ENCODE measurements around the gene FAM83B. TPM values are rescaled to one million over a fixed set of nuclear protein-coding genes. Genes with fewer than 3 reads are reported as not detected.

Gene FAM83B
- total RNA-seq, 1 experiment from 2014 or later = 5.7 TPM

GRCh38 chr6:54935739-54936138 lies 89.2 kb downstream of the FAM83B start:
- H3K4me2 ChIP-seq (ENCODE audit: insufficient read depth, insufficient read length, low read length) = no peak overlapping the region
- H3K23ac ChIP-seq (ENCODE audit: insufficient read length, low read depth, low read length) = no peak overlapping the region
- no peak overlapping the region for H2BK20ac ChIP-seq (ENCODE audit: low read depth, low read length, poor library complexity, severe bottlenecking)
- no peak for DNase-seq
- H2BK5ac ChIP-seq (ENCODE audit: insufficient read length, low read length) = no peak overlapping the region
- no peaks in the 10 kb centered on the region for H3K4me1 ChIP-seq (ENCODE audit: insufficient read depth, low read length)
- H3K4me1 Mint-ChIP-seq = no peaks in the 10 kb centered on the region
- peaks cover 10 to 14% of the 10 kb centered on the region in 2 experiments for H3K9me3 Mint-ChIP-seq
- no peak overlapping the region for H4K8ac ChIP-seq (replicated peaks; ENCODE audit: insufficient read length, low read depth, low read length)
- no peak overlapping the region for H2BK120ac ChIP-seq (ENCODE audit: low read depth, low read length, poor library complexity, severe bottlenecking)
- no peaks in the 10 kb centered on the region for H3K9me3 ChIP-seq (ENCODE audit: control insufficient read depth, low read depth, low read length)
- no peak overlapping the region for H2BK12ac ChIP-seq (ENCODE audit: insufficient read length, low read depth, low read length)
- H3K79me1 ChIP-seq (ENCODE audit: insufficient read depth, low read depth, low read length, poor library complexity, severe bottlenecking) = no peaks in the 10 kb centered on the region
- H3K14ac ChIP-seq (ENCODE audit: insufficient read depth, low read length) = no peak overlapping the region
- H3K56ac ChIP-seq (ENCODE audit: insufficient read length, low read depth, low read length) = no peak overlapping the region
- no peak overlapping the region for H3K27ac ChIP-seq (ENCODE audit: insufficient read length, low read depth, low read length)
- H3K4ac ChIP-seq (ENCODE audit: low read depth, low read length) = no peak overlapping the region
- H3K27me3 ChIP-seq (ENCODE audit: insufficient read depth, low read length) = no peaks in the 10 kb centered on the region
- no peak overlapping the region for H4K5ac ChIP-seq (ENCODE audit: insufficient read length, low read depth, low read length)
- no peak overlapping the region for H2AFZ ChIP-seq (ENCODE audit: low read length)
- H3K23me2 ChIP-seq (ENCODE audit: insufficient read length, low read depth, low read length, poor library complexity, severe bottlenecking) = no peaks in the 10 kb centered on the region
- H2AK5ac ChIP-seq (ENCODE audit: insufficient read length, low read length) = no peak overlapping the region
- H3K27ac Mint-ChIP-seq = no peak overlapping the region
- peaks cover 8 to 14% (median 12%) of the 10 kb centered on the region in 3 experiments; a peak in 6 of 7 replicates for H3K36me3 Mint-ChIP-seq (ENCODE audit: insufficient read depth in 1 of 3, low read depth in 3 of 3)
- no peak overlapping the region for H3K4me3 Mint-ChIP-seq
- no CpG with 5 or more reads among the region's 5 CpGs for WGBS (ENCODE audit: extremely low coverage, insufficient read length, low lambda C conversion rate)
- no peak overlapping the region for H3K9ac ChIP-seq (ENCODE audit: extremely low read depth, insufficient read length, low read length)
- H3K27me3 Mint-ChIP-seq (ENCODE audit: low read depth) = no peaks in the 10 kb centered on the region
- H3T11ph ChIP-seq (ENCODE audit: low read length) = no peak overlapping the region
- no peaks in the 10 kb centered on the region for H3K79me2 ChIP-seq (ENCODE audit: insufficient read depth, low read length)
- H3K18ac ChIP-seq (ENCODE audit: insufficient read length, low read depth, low read length) = no peak overlapping the region
- H4K91ac ChIP-seq (ENCODE audit: insufficient read length, low read depth, low read length) = no peak overlapping the region
- TF ChIP-seq, protein P1, sequence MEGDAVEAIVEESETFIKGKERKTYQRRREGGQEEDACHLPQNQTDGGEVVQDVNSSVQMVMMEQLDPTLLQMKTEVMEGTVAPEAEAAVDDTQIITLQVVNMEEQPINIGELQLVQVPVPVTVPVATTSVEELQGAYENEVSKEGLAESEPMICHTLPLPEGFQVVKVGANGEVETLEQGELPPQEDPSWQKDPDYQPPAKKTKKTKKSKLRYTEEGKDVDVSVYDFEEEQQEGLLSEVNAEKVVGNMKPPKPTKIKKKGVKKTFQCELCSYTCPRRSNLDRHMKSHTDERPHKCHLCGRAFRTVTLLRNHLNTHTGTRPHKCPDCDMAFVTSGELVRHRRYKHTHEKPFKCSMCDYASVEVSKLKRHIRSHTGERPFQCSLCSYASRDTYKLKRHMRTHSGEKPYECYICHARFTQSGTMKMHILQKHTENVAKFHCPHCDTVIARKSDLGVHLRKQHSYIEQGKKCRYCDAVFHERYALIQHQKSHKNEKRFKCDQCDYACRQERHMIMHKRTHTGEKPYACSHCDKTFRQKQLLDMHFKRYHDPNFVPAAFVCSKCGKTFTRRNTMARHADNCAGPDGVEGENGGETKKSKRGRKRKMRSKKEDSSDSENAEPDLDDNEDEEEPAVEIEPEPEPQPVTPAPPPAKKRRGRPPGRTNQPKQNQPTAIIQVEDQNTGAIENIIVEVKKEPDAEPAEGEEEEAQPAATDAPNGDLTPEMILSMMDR (conservative IDR thresholded peaks at IDR 0.05) = no peak
- H2BK15ac ChIP-seq (ENCODE audit: low read depth, low read length) = no peak overlapping the region
- H4K20me1 ChIP-seq (ENCODE audit: control insufficient read depth, insufficient read depth, insufficient read length) = no peaks in the 10 kb centered on the region

Data from H9 (cell line).